Urinary bladder (tissue), 4 donors: Measurements from ENCODE around the gene LGALS3. TPM values are rescaled to one million over a fixed set of nuclear protein-coding genes. Genes with fewer than 3 reads are reported as not detected.

Experiments used
- DNase-seq: peaks from one replicate; pipeline ENCODE4 v3.0.0-alpha.2; 2015; ENCODE audit errors: extremely low spot score
- H3K27ac ChIP-seq: one replicate; pipeline ENCODE4 v1.5.1; 2013; ENCODE audit warnings: low read depth, mild to moderate bottlenecking, moderate library complexity
- H3K36me3 ChIP-seq: one replicate; pipeline ENCODE4 v1.6.1; 2013; ENCODE audit warnings: mild to moderate bottlenecking, moderate library complexity; ENCODE audit not compliant: insufficient read depth
- H3K4me1 ChIP-seq: one replicate; pipeline ENCODE4 v1.6.1; 2013; ENCODE audit warnings: mild to moderate bottlenecking, moderate library complexity; ENCODE audit not compliant: insufficient read depth
- H3K4me3 ChIP-seq: one replicate; pipeline ENCODE4 v1.5.1; 2013; ENCODE audit warnings: low read depth, low read length
- WGBS: extraction: QIAGEN DNeasy Blood & Tissue Kit; methylation state at CpG from one replicate; pipeline ENCODE4 v1.1.7; 2013; 5-methylcytosine and 5-hydroxymethylcytosine counted together
- polyA plus RNA-seq: library from polyadenylated mRNA; stranded (reverse); fragments of 200-250 nt; gene quantifications from one replicate; pipeline ENCODE4 v1.2.3, GENCODE V29; 2013
- total RNA-seq: library from RNA; depleted of rRNA; stranded (reverse); fragments of >200 nt; gene quantifications from one replicate; pipeline ENCODE4 v1.2.3, GENCODE V29; 2014
- donor health status: healthy with polysubstance abuse.
- donor health status: healthy.

The LGALS3 gene
- total and polyA plus RNA-seq, 2 donors: 81.3 to 427 TPM

DNA sequence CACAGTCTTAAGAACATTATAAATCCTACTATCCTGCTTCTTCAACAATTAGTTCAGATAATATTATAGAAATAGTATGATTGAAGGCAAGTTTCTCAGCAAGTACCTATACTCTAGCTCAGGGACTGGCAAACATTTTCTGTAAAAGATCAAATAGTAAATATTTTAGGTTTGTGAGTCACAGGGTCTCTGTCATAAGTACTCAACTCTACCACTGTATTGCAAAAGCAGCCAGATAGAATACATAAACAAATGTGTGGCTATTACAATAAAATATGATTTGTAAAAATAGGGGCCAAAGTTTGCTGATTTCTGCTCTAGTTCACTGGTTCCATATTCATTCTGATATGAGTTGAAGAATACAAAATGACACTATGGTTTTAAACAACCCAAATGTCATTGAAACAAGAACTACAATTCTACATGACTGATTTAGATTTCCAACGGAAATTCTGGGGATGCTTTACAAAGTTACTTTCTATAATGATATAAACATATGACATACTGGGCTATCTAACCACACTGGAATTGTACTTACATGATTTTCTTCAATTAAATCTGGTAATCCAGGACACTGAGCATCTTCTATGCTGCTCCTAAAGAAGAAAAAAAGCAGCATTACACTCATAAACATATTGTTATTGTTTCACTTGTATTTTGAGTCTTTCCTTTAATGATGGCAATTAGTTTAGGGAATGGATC lies 23.2 kb downstream of the LGALS3 start:
- 60% methylated on average over 1 of the region's 1 CpG for WGBS
- no peak for DNase-seq
- no peak overlapping the region for H3K4me3 ChIP-seq
- H3K27ac ChIP-seq: no peak overlapping the region
- no peaks in the 10 kb centered on the region for H3K36me3 ChIP-seq
- H3K4me1 ChIP-seq: no peaks in the 10 kb centered on the region

DNA sequence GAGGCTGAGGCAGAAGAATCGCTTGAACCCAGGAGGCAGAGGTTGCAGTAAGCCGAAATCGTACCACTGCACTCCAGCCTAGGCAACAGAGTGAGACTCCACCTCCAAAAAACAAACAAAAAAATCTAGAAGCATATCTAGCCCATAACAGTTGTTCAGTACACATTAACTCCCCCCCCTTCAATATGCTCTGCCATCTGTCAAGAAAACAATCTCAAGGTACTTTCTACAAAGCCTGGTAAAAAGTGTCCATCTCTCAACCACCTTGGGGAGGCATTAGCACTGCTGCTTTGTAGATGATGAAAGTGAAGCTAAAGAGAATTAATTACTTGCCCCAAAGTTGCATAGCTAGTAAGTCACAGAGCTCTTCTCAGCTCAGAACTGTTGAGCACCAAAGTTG lies 24.9 kb downstream of the LGALS3 start:
- no peak for DNase-seq
- WGBS: 98% methylated on average over 3 of the region's 3 CpGs
- Histone ChIP-seq H3K4me3 (no peak overlapping the region), H3K36me3 (no peaks in the 10 kb centered on the region), H3K27ac (no peak overlapping the region), H3K4me1 (no peaks in the 10 kb centered on the region)

DNA sequence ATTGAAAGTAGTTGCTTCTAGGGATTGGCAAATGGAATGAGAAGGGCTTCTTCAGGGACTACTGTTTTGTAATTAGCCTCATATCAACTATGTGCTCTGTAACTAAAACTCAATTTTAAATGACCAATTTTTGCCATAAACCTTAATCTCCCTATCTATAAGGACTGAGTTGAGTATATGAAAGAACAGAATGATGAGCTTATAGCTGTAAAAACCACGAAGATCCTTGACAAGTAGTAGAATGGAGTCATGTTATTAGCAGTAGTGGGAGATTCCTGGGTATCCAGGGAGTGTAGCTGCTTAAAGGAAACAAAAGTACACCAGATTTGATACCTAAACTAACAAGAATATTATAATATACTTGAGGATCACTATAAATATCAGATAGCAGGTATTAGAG lies 28.0 kb downstream of the LGALS3 start:
- DNase-seq: no peak
- Histone ChIP-seq H3K27ac (no peak overlapping the region), H3K4me1 (no peaks in the 10 kb centered on the region), H3K4me3 (no peak overlapping the region), H3K36me3 (no peaks in the 10 kb centered on the region)
- 88% methylated on average over 1 of the region's 1 CpG for WGBS

DNA sequence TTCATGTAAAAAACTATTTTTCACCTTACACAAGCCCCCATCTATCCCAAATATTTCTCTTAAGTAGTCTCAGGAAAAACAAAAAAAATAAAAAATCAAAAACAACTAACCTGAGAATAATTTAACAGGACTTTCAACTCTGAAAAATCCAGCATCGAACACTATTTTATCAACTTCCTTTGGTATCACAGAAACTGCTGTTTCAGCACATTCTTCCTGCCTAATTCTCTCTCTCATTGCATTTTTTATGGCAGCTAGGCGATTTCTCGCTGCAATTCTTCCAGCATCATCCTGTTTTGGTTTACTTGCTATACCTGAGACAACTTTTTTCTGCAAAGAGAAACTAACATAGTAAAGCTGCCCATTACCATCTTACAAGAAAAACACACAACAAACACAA lies 29.4 kb downstream of the LGALS3 start:
- Histone ChIP-seq H3K4me3 (no peak overlapping the region), H3K27ac (no peak overlapping the region), H3K4me1 (no peaks in the 10 kb centered on the region), H3K36me3 (no peaks in the 10 kb centered on the region)
- WGBS: 78% methylated on average over 3 of the region's 3 CpGs
- DNase-seq: no peak

DNA sequence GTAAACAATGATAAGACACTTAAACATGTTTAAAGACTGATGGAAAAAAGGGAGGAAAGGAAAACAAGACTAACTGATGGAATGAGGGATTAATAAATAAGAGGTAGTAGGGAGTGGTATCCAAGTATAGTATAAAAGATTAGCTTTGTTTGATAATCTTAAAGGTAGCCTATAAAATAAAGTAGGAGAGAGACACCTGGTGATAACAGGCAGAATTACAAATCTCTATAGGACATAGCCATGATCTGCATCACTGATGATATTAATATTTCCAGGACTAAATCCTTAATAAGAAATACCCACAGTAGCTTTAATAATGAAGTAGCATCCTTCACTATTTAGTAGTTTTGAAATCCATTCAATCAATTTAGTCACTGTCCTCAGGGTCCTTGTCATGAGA lies 31.9 kb downstream of the LGALS3 start:
- no peak overlapping the region for H3K4me3 ChIP-seq
- no peaks in the 10 kb centered on the region for H3K36me3 ChIP-seq
- H3K27ac ChIP-seq: no peak overlapping the region
- no peaks in the 10 kb centered on the region for H3K4me1 ChIP-seq
- DNase-seq: no peak

DNA sequence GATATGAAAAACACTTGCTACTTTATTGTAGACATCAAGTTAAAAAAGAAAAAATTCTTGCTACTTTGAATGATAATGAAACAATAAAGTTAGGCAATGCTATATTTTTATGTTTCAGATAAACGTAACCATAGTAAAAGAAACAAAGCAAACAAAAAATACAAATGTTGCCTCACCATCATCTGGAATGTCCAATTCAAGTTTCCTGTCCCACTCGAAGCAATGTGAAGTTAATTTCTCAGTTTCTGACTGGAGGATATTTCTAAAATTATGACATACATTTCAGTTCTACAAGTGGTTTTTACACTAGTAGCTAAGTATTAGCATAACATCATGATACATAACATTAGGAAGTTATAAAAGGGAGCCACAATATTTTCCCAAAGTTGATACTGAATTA lies 41.5 kb downstream of the LGALS3 start:
- 81% methylated on average over 2 of the region's 2 CpGs for WGBS
- no peak for DNase-seq

DNA sequence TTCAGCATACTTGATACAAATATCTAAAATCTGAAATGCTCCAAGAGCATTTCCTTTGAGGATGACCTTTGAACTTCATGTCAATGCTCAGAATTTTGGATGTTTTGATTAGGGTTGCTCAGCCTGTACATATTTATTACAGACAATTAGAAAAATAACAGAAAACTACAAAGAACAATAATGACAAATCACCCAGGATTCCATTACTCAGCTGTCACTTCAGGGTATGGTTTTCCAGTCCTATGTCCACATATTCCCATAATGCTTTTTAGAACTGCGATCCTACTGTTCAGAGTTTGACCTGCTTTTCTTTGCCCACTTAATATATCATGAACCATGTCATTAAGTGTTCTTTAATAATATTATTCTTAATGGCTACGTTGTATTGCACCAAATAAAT lies 51.0 kb downstream of the LGALS3 start:
- DNase-seq: no peak

More for the DNA sequence above, 41.5 kb downstream of the LGALS3 start:
- Histone ChIP-seq H3K4me1 (no peaks in the 10 kb centered on the region), H3K4me3 (no peak overlapping the region), H3K27ac (no peak overlapping the region), H3K36me3 (no peaks in the 10 kb centered on the region)

DNA sequence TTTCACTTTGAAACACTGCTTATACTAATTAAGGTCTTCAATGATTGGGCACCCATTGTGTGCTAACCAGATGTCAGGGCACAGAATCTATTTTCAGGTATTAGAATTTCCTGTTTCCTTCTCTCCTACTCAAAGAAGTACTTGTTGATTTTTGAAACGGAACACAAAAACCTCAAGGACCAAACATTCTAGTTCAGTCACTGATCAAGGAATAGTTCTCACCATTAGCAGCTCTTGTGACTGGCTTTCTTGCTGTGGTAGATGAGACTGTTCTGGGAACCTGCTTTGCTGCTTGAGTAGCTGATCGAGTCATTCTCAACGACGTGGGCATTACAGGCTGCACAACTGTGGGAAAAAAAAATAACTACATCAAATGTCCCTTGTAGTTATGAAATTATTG lies 51.4 kb downstream of the LGALS3 start:
- Histone ChIP-seq H3K4me1 (no peaks in the 10 kb centered on the region), H3K36me3 (no peaks in the 10 kb centered on the region), H3K27ac (no peak overlapping the region), H3K4me3 (no peak overlapping the region)
- no peak for DNase-seq
- WGBS: 86% methylated on average over 4 of the region's 4 CpGs

More for the DNA sequence above, 51.0 kb downstream of the LGALS3 start:
- 92% methylated on average over 2 of the region's 2 CpGs for WGBS
- H3K27ac ChIP-seq: no peak overlapping the region
- no peak overlapping the region for H3K4me3 ChIP-seq
- H3K36me3 ChIP-seq: no peaks in the 10 kb centered on the region
- no peaks in the 10 kb centered on the region for H3K4me1 ChIP-seq

DNA sequence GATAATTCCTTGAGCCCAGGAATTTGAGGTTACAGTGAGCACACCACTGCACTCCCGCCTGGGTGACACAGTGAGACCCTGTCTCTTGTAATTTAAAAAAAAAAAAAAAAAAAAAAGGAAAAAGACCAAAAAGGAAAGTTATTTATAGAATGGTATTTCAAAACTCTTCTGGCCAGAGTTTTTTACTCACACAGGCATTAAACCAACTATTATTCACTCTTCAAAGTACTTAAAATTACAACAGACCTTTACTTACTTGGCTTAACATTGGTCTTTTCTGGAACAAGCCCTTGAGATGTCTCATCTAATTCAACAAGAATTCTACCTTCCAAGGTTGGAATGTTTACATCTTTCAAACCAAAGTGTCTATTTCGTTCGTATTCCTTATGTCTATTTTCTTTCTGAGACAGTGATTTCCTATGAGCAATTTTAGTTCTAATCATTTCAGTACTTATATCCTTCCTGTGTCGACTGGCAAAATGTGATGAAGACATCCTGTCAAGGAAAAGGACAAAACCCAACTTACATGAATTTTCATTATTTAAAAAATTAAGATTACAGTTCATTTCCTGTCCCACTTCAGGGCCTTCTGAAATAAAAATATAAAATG lies 59.7 kb downstream of the LGALS3 start:
- DNase-seq: no peak
- whole genome bisulfite sequencing: 82% methylated on average over 4 of the region's 4 CpGs
- Histone ChIP-seq H3K36me3 (no peaks in the 10 kb centered on the region), H3K4me3 (no peak overlapping the region), H3K27ac (no peak overlapping the region), H3K4me1 (no peaks in the 10 kb centered on the region)

DNA sequence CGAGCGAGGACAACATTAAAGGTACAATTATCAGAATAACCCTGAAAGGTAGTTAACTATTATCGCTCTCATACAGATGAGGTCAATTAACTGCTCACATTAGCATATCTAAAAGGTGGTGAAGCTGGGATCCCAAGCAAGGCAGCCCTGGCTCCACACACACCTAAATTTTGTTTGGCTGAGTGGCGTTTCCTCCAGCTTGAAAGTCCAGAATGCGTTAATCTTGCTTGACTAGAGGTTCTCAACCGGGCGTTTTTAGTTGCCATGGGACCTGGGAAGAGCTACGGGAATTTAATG lies 61.8 kb downstream of the LGALS3 start:
- Histone ChIP-seq H3K27ac (no peak overlapping the region), H3K4me3 (no peak overlapping the region), H3K36me3 (no peaks in the 10 kb centered on the region), H3K4me1 (no peaks in the 10 kb centered on the region)
- no peak for DNase-seq
- 6% methylated on average over 8 of the region's 8 CpGs for WGBS

DNA sequence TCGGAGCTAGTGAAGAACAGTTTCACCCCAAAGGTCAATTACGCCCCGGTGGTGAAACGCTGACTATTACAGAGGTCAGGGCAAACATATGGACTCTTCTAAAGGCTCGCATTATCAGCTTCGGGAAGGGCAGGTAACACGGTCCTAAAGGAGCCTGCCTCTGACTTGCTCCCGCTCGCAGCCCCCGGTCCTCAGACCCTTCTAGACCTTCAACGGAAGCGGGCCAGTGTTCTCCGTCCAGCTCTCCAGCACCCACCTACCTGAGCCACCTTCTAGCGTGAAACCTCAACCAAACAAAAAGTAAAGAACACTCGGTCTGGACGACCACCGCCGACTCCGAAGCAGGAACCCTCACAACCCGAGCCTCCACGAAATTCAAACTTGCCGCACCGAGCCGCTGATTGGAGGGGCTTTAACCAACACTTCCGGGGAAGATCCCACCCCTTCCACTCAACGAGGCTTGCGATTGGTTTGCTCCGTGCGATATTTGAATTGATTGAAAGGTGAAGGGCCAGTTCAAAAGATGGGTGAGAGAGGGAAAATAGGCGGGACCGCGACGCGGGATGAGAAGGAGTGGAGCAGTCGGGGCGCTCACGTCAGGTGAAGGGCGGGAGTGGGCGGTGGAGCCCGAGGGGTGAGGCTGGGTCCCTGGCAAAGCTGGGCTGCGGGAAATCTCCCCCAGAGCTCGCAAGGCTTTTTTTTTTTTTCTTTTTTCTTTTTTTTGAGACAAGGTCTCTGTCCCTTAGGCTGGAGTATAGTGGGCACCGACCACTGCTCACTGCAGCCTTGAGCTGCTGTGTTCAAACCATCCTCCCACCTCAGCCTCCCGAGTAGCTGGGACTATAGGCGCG lies 62.4 kb downstream of the LGALS3 start, which contains the start of gene DLGAP5:
Gene DLGAP5, minus strand, starts transcription at position 383 of the 851 bp plus-strand sequence. CDS start 2,406 bp downstream, outside the sequence.
- Histone ChIP-seq H3K36me3 (no peaks in the 10 kb centered on the region), H3K27ac (no peak within 1 kb of the TSS), H3K4me3 (peak within 1 kb of the TSS; percentile 44), H3K4me1 (no peaks in the 10 kb centered on the region)
- 1% methylated on average over 46 of the region's 46 CpGs for WGBS
- DNase-seq: peak; percentile 98

DNA sequence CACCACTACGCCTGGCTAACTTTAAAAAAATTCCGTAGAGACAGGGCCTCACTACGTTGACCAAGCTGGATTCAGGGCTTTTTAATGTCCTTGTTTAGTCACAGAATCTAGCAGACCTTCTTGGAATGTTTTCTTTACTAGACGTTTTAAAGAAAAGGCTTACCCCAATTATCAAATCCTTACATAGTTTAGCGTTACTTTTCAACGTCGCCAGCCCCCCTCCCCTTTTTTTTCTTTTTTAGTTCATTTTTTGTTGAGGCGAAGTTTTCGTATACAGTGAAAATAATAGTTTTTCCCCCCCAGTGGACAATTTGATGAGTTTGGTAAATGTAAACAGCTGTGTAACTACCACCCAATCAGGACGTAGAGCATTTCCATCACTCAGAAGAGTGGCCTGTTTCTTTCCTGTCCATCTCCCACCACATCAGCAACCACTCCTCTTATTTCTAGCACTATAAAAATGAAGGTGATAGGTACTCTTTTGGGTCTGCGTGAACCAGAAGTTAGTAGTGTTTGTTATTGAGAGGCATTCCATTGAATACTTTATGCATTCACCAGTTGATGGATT lies 63.1 kb downstream of the LGALS3 start:
- no peak overlapping the region for H3K27ac ChIP-seq
- 56% methylated on average over 11 of the region's 11 CpGs for WGBS
- no peak for DNase-seq
- no peaks in the 10 kb centered on the region for H3K36me3 ChIP-seq
- peak overlapping the region; percentile 44 for H3K4me3 ChIP-seq
- no peaks in the 10 kb centered on the region for H3K4me1 ChIP-seq

DNA sequence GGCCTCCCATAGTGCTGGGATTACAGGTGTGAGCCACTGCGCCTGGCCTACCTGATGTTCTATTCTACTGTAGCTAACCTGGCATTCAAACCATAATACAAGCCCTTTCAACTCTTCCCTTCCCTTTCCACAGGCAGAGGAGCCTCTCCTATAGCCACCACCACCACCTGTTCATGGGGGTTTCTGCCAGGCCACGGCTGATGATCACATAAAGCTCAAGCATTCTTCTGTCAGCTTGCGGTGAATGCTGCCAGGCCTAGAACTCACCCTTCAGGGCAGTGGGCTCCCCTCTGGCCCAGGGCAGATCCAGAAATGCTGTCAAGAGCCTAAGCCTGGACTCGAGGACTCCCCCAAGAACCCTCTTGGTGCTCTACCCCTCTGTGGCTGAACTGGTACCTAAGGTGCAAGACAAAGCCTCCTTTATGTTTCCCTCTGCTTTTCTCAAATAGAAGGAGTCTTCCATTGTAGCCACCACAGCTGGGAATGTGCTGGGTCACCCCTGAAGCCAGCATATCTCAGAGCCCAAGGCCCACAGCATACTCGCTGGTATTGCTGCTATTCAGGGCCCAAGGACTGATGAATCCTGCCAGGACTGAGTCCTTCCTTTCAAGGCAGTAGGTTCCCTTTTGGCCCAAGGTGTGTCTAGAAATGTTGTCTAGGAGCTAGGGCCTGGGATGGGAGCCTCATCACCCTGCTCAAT lies 65.8 kb downstream of the LGALS3 start:
- Histone ChIP-seq H3K36me3 (no peaks in the 10 kb centered on the region), H3K4me1 (no peaks in the 10 kb centered on the region), H3K27ac (no peak overlapping the region), H3K4me3 (no peak overlapping the region)
- no peak for DNase-seq
- 90% methylated on average over 5 of the region's 5 CpGs for WGBS
